ENCODE measurements around the gene NRDE2. TPM values are rescaled to one million over a fixed set of nuclear protein-coding genes. Genes with fewer than 3 reads are reported as not detected.

Gene NRDE2
- polyA plus RNA-seq, 4 donors = 14.3 to 25.6 (median 19.8) TPM

GRCh38 chr14:90300611-90301047 is 31.1 kb downstream of the NRDE2 start:
- no peak for DNase-seq (ENCODE audit: low read depth in 4 of 4, low spot score in 3 of 4)

- DNase-seq (ENCODE audit: low read depth in 4 of 4, low spot score in 3 of 4) = no peak
Observed at GRCh38 chr14:90299408-90299807, 32.3 kb downstream of the NRDE2 start.

GRCh38 chr14:90297876-90298629 is 33.7 kb downstream of the NRDE2 start:
- DNase-seq (ENCODE audit: low read depth in 4 of 4, low spot score in 3 of 4) = no peak

- DNase-seq (ENCODE audit: low read depth in 4 of 4, low spot score in 3 of 4) = no peak
Observed at GRCh38 chr14:90296641-90297040, 35.1 kb downstream of the NRDE2 start.

- DNase-seq (ENCODE audit: low read depth in 4 of 4, low spot score in 3 of 4) = peak in 3 of 4 donors; percentile 8 to 29 (median 10)
Observed at GRCh38 chr14:90295870-90296516, 35.7 kb downstream of the NRDE2 start.

- DNase-seq (ENCODE audit: low read depth in 4 of 4, low spot score in 3 of 4) = no peak
Observed at GRCh38 chr14:90294872-90295271, 36.9 kb downstream of the NRDE2 start.

GRCh38 chr14:90293766-90294730 is 37.7 kb downstream of the NRDE2 start:
- DNase-seq (ENCODE audit: low read depth in 4 of 4, low spot score in 3 of 4) = no peak

- no peak for DNase-seq (ENCODE audit: low read depth in 4 of 4, low spot score in 3 of 4)
Observed at GRCh38 chr14:90291699-90292098, 40.0 kb downstream of the NRDE2 start.

GRCh38 chr14:90290337-90291011 is 41.3 kb downstream of the NRDE2 start:
- no peak for DNase-seq (ENCODE audit: low read depth in 4 of 4, low spot score in 3 of 4)

GRCh38 chr14:90288651-90289355 is 42.9 kb downstream of the NRDE2 start:
- DNase-seq (ENCODE audit: low read depth in 4 of 4, low spot score in 3 of 4) = no peak

- no peak for DNase-seq (ENCODE audit: low read depth in 4 of 4, low spot score in 3 of 4)
Observed at GRCh38 chr14:90287791-90288190, 44.0 kb downstream of the NRDE2 start.

- no peak for DNase-seq (ENCODE audit: low read depth in 4 of 4, low spot score in 3 of 4)
Observed at GRCh38 chr14:90281756-90282155, 50.0 kb downstream of the NRDE2 start.

GRCh38 chr14:90281261-90281660 is 50.5 kb downstream of the NRDE2 start:
- DNase-seq (ENCODE audit: low read depth in 4 of 4, low spot score in 3 of 4) = no peak

GRCh38 chr14:90280096-90280495 is 51.6 kb downstream of the NRDE2 start:
- no peak for DNase-seq (ENCODE audit: low read depth in 4 of 4, low spot score in 3 of 4)

- no peak for DNase-seq (ENCODE audit: low read depth in 4 of 4, low spot score in 3 of 4)
Observed at GRCh38 chr14:90278199-90279175, 53.3 kb downstream of the NRDE2 start.

- DNase-seq (ENCODE audit: low read depth in 4 of 4, low spot score in 3 of 4) = no peak
Observed at GRCh38 chr14:90277581-90278198, 54.1 kb downstream of the NRDE2 start.

- DNase-seq (ENCODE audit: low read depth in 4 of 4, low spot score in 3 of 4) = no peak
Observed at GRCh38 chr14:90276646-90277367, 54.9 kb downstream of the NRDE2 start.

GRCh38 chr14:90275820-90276219 is 55.9 kb downstream of the NRDE2 start:
- no peak for DNase-seq (ENCODE audit: low read depth in 4 of 4, low spot score in 3 of 4)
